Right ventricle myocardium superior (tissue), 1 donor: ENCODE data around the gene KANSL1L. TPM values are rescaled to one million over a fixed set of nuclear protein-coding genes. Genes with fewer than 3 reads are reported as not detected.

ENCODE experiments used
- ATAC-seq: fragments of 200-7000 bp; cut with Tn5 transposase; one replicate; pipeline ENCODE4 v1.9.1; 2020; ENCODE audit warnings: mild to moderate bottlenecking; ENCODE audit not compliant: poor library complexity
- DNase-seq: peaks from one replicate; pipeline ENCODE4 v3.0.0-alpha.2; 2020
- intact Hi-C: fragments of 100-400 bp; cut with DNase I; formaldehyde crosslinking; loops from one replicate; pipeline ENCODE4 v1.11.2; 2022
- total RNA-seq: library from RNA; stranded (reverse); fragmentation: NEBNext Ultra II Directional; extraction: Animal tissue kit (Norgen Biotek cat#: 25700); gene quantifications from one replicate; pipeline ENCODE4 v1.2.1, GENCODE V29; 2021
- donor health status: DM: no; HTN: yes; CAD: no; lungs with severe emphysema.

Gene KANSL1L
- total RNA-seq, 1 donor from 2014 or later, result 15.8 TPM

- DNase-seq (no peak), ATAC-seq (no peak)
- intact Hi-C loops, result loop anchor here (1.0 kb wide), 1 partner anchor 218 kb away; no protein-coding TSS in a partner anchor
These were observed 194.4 kb downstream of the KANSL1L start for GRCh38 chr2:209976698-209977385.

- intact Hi-C loops, result no loop called here
- no peak for DNase-seq
- no peak for ATAC-seq
These were observed 196.6 kb downstream of the KANSL1L start for GRCh38 chr2:209974576-209974975.

- no peak for ATAC-seq
- intact Hi-C loops, result no loop called here
- DNase-seq, result no peak
These were observed 197.9 kb downstream of the KANSL1L start for GRCh38 chr2:209973328-209973727.

Other genes with a start within 250 kb of the KANSL1L start
- gene RPE, start 168.8 kb downstream of the KANSL1L start, total RNA-seq, result 16.1 TPM
- 0.73 TPM for gene ACADL, start 54.0 kb upstream of the KANSL1L start, total RNA-seq
- not detected for gene MYL1, start 143.8 kb upstream of the KANSL1L start, total RNA-seq